B cell (primary cell): ENCODE data around the gene SYT6.

ENCODE experiments used
- EZH2 ChIP-seq: IDR thresholded peaks from 2 replicates; pipeline ENCODE4 v1.6.1; 2012; ENCODE audit warnings: borderline replicate concordance, low read depth, mild to moderate bottlenecking, moderate library complexity, low read length; ENCODE audit not compliant: insufficient read depth, poor library complexity, severe bottlenecking
- TF ChIP-seq, protein P1 (sequence below): fragments of 200-600 bp; IDR thresholded peaks from one replicate; pipeline ENCODE4 v1.8.0; 2022; ENCODE audit warnings: antibody characterized with exemption, mild to moderate bottlenecking

- TF ChIP-seq, protein P1, sequence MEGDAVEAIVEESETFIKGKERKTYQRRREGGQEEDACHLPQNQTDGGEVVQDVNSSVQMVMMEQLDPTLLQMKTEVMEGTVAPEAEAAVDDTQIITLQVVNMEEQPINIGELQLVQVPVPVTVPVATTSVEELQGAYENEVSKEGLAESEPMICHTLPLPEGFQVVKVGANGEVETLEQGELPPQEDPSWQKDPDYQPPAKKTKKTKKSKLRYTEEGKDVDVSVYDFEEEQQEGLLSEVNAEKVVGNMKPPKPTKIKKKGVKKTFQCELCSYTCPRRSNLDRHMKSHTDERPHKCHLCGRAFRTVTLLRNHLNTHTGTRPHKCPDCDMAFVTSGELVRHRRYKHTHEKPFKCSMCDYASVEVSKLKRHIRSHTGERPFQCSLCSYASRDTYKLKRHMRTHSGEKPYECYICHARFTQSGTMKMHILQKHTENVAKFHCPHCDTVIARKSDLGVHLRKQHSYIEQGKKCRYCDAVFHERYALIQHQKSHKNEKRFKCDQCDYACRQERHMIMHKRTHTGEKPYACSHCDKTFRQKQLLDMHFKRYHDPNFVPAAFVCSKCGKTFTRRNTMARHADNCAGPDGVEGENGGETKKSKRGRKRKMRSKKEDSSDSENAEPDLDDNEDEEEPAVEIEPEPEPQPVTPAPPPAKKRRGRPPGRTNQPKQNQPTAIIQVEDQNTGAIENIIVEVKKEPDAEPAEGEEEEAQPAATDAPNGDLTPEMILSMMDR = no peak
- no peak for TF ChIP-seq EZH2
These were observed 48.7 kb downstream of the SYT6 start for GRCh38 chr1:114104949-114105348.
